ENCODE data around the gene DAB2IP. TPM values are rescaled to one million over a fixed set of nuclear protein-coding genes. Genes with fewer than 3 reads are reported as not detected.
A peak's percentile ranks its signal among the peaks of the same experiment; 100 is the strongest.

The DAB2IP gene
- total RNA-seq, 1 experiment from 2014 or later = 52.6 TPM

DNA sequence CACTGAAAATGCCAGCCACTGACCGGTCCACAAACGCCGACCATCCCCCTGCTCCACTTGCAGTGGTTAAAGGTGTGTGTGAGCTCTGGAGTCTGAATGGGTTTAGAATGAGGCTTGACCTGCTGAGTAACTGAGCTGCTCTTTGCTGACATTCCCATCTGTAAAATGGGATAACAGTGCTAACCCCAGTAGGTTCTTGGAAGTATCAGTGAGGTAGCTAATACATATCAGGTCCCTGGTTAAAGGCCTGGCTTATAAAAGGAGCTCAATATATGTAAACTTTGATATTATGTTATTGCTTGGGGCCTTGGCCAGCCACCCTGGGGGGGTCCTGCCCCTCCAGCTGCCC lies 31.1 kb upstream of the DAB2IP start:
- ChIA-PET POLR2A (interaction anchor here (0.6 kb wide), 1 partner anchor 22 kb away, joined by 3 read pairs; no protein-coding TSS in a partner anchor), CTCF (interaction anchor here (0.6 to 3.4 kb wide), 37 partner anchors 10 to 602 kb away, joined by 3 to 49 read pairs (median 5); no protein-coding TSS in a partner anchor)
- H3K36me3 Mint-ChIP-seq = no peaks in the 10 kb centered on the region
- H3K27ac Mint-ChIP-seq = no peak overlapping the region
- TF ChIP-seq, protein P1, sequence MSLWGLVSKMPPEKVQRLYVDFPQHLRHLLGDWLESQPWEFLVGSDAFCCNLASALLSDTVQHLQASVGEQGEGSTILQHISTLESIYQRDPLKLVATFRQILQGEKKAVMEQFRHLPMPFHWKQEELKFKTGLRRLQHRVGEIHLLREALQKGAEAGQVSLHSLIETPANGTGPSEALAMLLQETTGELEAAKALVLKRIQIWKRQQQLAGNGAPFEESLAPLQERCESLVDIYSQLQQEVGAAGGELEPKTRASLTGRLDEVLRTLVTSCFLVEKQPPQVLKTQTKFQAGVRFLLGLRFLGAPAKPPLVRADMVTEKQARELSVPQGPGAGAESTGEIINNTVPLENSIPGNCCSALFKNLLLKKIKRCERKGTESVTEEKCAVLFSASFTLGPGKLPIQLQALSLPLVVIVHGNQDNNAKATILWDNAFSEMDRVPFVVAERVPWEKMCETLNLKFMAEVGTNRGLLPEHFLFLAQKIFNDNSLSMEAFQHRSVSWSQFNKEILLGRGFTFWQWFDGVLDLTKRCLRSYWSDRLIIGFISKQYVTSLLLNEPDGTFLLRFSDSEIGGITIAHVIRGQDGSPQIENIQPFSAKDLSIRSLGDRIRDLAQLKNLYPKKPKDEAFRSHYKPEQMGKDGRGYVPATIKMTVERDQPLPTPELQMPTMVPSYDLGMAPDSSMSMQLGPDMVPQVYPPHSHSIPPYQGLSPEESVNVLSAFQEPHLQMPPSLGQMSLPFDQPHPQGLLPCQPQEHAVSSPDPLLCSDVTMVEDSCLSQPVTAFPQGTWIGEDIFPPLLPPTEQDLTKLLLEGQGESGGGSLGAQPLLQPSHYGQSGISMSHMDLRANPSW (CRISPR knock-in tag; conservative IDR thresholded peaks at IDR 0.05; ENCODE audit: low read depth) = no peak
- TF ChIP-seq MAX (CRISPR knock-in tag; IDR thresholded peaks at IDR 0.05) (no peak), ZNF512 (CRISPR knock-in tag; IDR thresholded peaks at IDR 0.05; ENCODE audit: borderline replicate concordance) (no peak)
- no peaks in the 10 kb centered on the region for H3K27me3 Mint-ChIP-seq (ENCODE audit: low read depth)
- ATAC-seq (no peak), DNase-seq (ENCODE audit: low spot score) (no peak)
- peaks cover 20% of the 10 kb centered on the region for H3K4me1 Mint-ChIP-seq
- H3K9me3 Mint-ChIP-seq = no peaks in the 10 kb centered on the region
- no peak overlapping the region for H3K4me3 Mint-ChIP-seq

DNA sequence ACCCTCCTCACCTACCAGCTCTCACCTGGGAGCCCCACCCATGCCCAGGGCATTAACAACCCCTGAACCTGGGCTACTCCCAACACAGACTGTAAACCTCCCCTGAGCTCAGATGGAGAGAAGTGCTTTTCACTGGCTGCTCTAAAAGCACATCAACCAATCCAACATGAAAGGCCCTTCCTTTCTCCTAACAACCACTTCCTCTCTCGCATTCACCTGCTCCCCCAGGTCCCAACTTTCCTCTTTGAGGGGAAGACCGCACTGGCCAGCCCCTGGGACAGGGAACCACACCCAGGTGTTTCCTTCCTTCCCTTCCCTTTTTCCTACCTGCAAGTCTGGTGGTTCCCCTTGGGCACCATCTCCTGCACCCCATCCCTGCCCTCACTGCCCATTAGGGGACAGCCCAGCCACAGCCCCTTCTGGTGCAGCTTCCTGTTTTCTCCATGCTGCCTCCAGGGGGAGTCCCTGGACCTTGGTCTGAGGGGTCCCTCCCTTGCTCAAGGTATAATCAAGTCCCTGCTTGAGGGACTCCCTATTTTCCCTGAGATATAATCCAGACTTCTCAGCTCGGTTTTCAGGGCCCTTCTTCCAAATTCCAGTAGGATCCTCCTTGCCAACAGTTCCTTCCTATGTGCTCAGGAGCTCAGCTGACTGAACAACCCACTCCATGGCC lies 30.5 kb upstream of the DAB2IP start:
- POLR2A ChIA-PET = interaction anchor here (0.6 kb wide), 1 partner anchor 23 kb away, joined by 3 read pairs; no protein-coding TSS in a partner anchor
- no peaks in the 10 kb centered on the region for H3K36me3 Mint-ChIP-seq
- no peaks in the 10 kb centered on the region for H3K9me3 Mint-ChIP-seq
- H3K4me3 Mint-ChIP-seq = no peak overlapping the region
- H3K27me3 Mint-ChIP-seq (ENCODE audit: low read depth) = no peaks in the 10 kb centered on the region
- H3K27ac Mint-ChIP-seq = peak overlapping the region; percentile 32
- ATAC-seq (peak; percentile 97), DNase-seq (ENCODE audit: low spot score) (peak; percentile 74)
- CTCF ChIA-PET = interaction anchor here (0.5 to 3.4 kb wide), 53 partner anchors 10 to 1548 kb away, joined by 3 to 49 read pairs (median 4); no protein-coding TSS in a partner anchor
- TF ChIP-seq FOXJ3 (CRISPR knock-in tag; IDR thresholded peaks at IDR 0.05; ENCODE audit: borderline replicate concordance) = no peak
- TF ChIP-seq ELF4 (CRISPR knock-in tag; IDR thresholded peaks at IDR 0.05; ENCODE audit: low read depth) = no peak
- no peak for TF ChIP-seq SOX15 (CRISPR knock-in tag; IDR thresholded peaks at IDR 0.05)
- TF ChIP-seq, protein P2, sequence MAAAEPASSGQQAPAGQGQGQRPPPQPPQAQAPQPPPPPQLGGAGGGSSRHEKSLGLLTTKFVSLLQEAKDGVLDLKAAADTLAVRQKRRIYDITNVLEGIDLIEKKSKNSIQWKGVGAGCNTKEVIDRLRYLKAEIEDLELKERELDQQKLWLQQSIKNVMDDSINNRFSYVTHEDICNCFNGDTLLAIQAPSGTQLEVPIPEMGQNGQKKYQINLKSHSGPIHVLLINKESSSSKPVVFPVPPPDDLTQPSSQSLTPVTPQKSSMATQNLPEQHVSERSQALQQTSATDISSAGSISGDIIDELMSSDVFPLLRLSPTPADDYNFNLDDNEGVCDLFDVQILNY (CRISPR knock-in tag; IDR thresholded peaks at IDR 0.05) = no peak
- H3K4me1 Mint-ChIP-seq = peaks cover 20% of the 10 kb centered on the region

GRCh38 chr9:121622387-121623203 lies 28.8 kb upstream of the DAB2IP start:
- no peak overlapping the region for H3K4me3 Mint-ChIP-seq
- TF ChIP-seq TEAD1 (CRISPR knock-in tag; IDR thresholded peaks at IDR 0.05) = no peak
- TF ChIP-seq, protein P3, sequence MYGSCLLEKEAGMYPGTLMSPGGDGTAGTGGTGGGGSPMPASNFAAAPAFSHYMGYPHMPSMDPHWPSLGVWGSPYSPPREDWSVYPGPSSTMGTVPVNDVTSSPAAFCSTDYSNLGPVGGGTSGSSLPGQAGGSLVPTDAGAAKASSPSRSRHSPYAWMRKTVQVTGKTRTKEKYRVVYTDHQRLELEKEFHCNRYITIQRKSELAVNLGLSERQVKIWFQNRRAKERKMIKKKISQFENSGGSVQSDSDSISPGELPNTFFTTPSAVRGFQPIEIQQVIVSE (CRISPR knock-in tag; IDR thresholded peaks at IDR 0.05; ENCODE audit: borderline replicate concordance) = no peak
- TF ChIP-seq, protein P4, sequence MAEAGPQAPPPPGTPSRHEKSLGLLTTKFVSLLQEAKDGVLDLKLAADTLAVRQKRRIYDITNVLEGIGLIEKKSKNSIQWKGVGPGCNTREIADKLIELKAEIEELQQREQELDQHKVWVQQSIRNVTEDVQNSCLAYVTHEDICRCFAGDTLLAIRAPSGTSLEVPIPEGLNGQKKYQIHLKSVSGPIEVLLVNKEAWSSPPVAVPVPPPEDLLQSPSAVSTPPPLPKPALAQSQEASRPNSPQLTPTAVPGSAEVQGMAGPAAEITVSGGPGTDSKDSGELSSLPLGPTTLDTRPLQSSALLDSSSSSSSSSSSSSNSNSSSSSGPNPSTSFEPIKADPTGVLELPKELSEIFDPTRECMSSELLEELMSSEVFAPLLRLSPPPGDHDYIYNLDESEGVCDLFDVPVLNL (CRISPR knock-in tag; IDR thresholded peaks at IDR 0.05; ENCODE audit: borderline replicate concordance, low read depth) = no peak
- TF ChIP-seq MLX (CRISPR knock-in tag; IDR thresholded peaks at IDR 0.05) = no peak
- H3K4me1 Mint-ChIP-seq = peaks cover 9% of the 10 kb centered on the region
- no peak for ATAC-seq
- no peaks in the 10 kb centered on the region for H3K36me3 Mint-ChIP-seq
- H3K27me3 Mint-ChIP-seq (ENCODE audit: low read depth) = no peaks in the 10 kb centered on the region
- H3K9me3 Mint-ChIP-seq = no peaks in the 10 kb centered on the region
- CTCF ChIA-PET = interaction anchor here (0.6 to 2.4 kb wide), 4 partner anchors 24 to 308 kb away, joined by 3 to 12 read pairs (median 4); no protein-coding TSS in a partner anchor
- POLR2A ChIA-PET = no interaction called here
- H3K27ac Mint-ChIP-seq = no peak overlapping the region
- DNase-seq (ENCODE audit: low spot score) = no peak
